Neutrophil (primary cell): ENCODE data around the gene KLHL40.

Source experiments
- H3K27ac ChIP-seq: fragments of 200-600 bp; sonication (generic); 2 replicates; pipeline ENCODE4 v1.5.1; 2016; ENCODE audit warnings: mild to moderate bottlenecking, moderate library complexity
- H3K27me3 ChIP-seq: fragments of 200-600 bp; sonication (generic); 2 replicates; pipeline ENCODE4 v1.6.0; 2016; ENCODE audit warnings: mild to moderate bottlenecking
- H3K36me3 ChIP-seq: fragments of 200-600 bp; sonication (generic); 2 replicates; pipeline ENCODE4 v1.5.1; 2017
- H3K4me1 ChIP-seq, 2 experiments: fragments of 200-600 bp in 1 of 2; sonication (generic) in 1 of 2; 1 replicate in 1 of 2; 2 replicates in 1 of 2; pipeline versions ENCODE4 v1.5.1 to v1.6.1; 2013 to 2016; ENCODE audit warnings: low read depth in 1 of 2, low read length in 1 of 2, mild to moderate bottlenecking in 1 of 2, moderate library complexity in 1 of 2; ENCODE audit not compliant: control insufficient read depth in 1 of 2, insufficient read depth in 1 of 2
- H3K4me3 ChIP-seq, 2 experiments: fragments of 200-600 bp in 1 of 2; sonication (generic) in 1 of 2; 1 replicate in 1 of 2; 2 replicates in 1 of 2; pipeline ENCODE4 v1.5.1; 2013 to 2016; ENCODE audit warnings: low read depth in 1 of 2, low read length in 1 of 2, mild to moderate bottlenecking in 1 of 2, moderate library complexity in 1 of 2
- H3K9me3 ChIP-seq: fragments of 200-600 bp; sonication (generic); 2 replicates; pipeline ENCODE4 v1.5.1; 2016
- CTCF ChIP-seq: fragments of 200-600 bp; sonication (generic); IDR thresholded peaks from 2 replicates; pipeline ENCODE4 v1.5.1; 2016; ENCODE audit warnings: antibody characterized with exemption

KLHL40 gene

GRCh38 chr3:42668793-42669217 lies 16.5 kb upstream of the KLHL40 start:
- TF ChIP-seq CTCF: no peak
- H3K4me1 ChIP-seq: no peaks in the 10 kb centered on the region
- H3K36me3 ChIP-seq: no peaks in the 10 kb centered on the region
- no peak overlapping the region for H3K27ac ChIP-seq
- no peak overlapping the region for H3K4me3 ChIP-seq
- H3K9me3 ChIP-seq: no peaks in the 10 kb centered on the region
- H3K27me3 ChIP-seq: no peaks in the 10 kb centered on the region

- Histone ChIP-seq H3K4me1 (no peaks in the 10 kb centered on the region), H3K27ac (no peak overlapping the region), H3K9me3 (no peaks in the 10 kb centered on the region), H3K36me3 (no peaks in the 10 kb centered on the region), H3K4me3 (no peak overlapping the region), H3K27me3 (no peaks in the 10 kb centered on the region)
- no peak for TF ChIP-seq CTCF
Measured at GRCh38 chr3:42670051-42670576, 15.2 kb upstream of the KLHL40 start.

GRCh38 chr3:42670670-42671069 lies 14.7 kb upstream of the KLHL40 start:
- Histone ChIP-seq H3K36me3 (no peaks in the 10 kb centered on the region), H3K4me1 (no peaks in the 10 kb centered on the region), H3K27ac (no peak overlapping the region), H3K4me3 (no peak overlapping the region), H3K9me3 (no peaks in the 10 kb centered on the region), H3K27me3 (no peaks in the 10 kb centered on the region)
- TF ChIP-seq CTCF: no peak

- TF ChIP-seq CTCF: no peak
- Histone ChIP-seq H3K4me1 (no peaks in the 10 kb centered on the region), H3K27me3 (no peaks in the 10 kb centered on the region), H3K9me3 (no peaks in the 10 kb centered on the region), H3K27ac (no peak overlapping the region), H3K36me3 (no peaks in the 10 kb centered on the region), H3K4me3 (no peak overlapping the region)
Measured at GRCh38 chr3:42672515-42672914, 12.8 kb upstream of the KLHL40 start.

- Histone ChIP-seq H3K27ac (no peak overlapping the region), H3K9me3 (no peaks in the 10 kb centered on the region), H3K4me1 (no peaks in the 10 kb centered on the region), H3K27me3 (no peaks in the 10 kb centered on the region), H3K4me3 (no peak overlapping the region), H3K36me3 (no peaks in the 10 kb centered on the region)
- TF ChIP-seq CTCF: no peak
Measured at GRCh38 chr3:42673082-42673481, 12.3 kb upstream of the KLHL40 start.

- H3K27ac ChIP-seq: no peak overlapping the region
- H3K27me3 ChIP-seq: no peaks in the 10 kb centered on the region
- TF ChIP-seq CTCF: no peak
- no peaks in the 10 kb centered on the region for H3K36me3 ChIP-seq
- H3K9me3 ChIP-seq: no peaks in the 10 kb centered on the region
- H3K4me3 ChIP-seq: no peak overlapping the region
- H3K4me1 ChIP-seq: no peaks in the 10 kb centered on the region
Measured at GRCh38 chr3:42674146-42674545, 11.2 kb upstream of the KLHL40 start.
